ENCODE data around the gene SYNM.
"Not testable (repeated sequence)": the region's sequence is repeated elsewhere in the genome, so short reads cannot be mapped to it uniquely, and the experiment has no call there.

Gene SYNM

GRCh38 chr15:99109555-99110021 is 4.7 kb downstream of the SYNM start:
- no peak for DNase-seq

- DNase-seq, result no peak
Measured at GRCh38 chr15:99110093-99110492, 5.2 kb downstream of the SYNM start.

- DNase-seq, result no peak
Measured at GRCh38 chr15:99110581-99111320, 5.9 kb downstream of the SYNM start.

GRCh38 chr15:99111641-99112040 is 6.8 kb downstream of the SYNM start:
- DNase-seq, result not testable (repeated sequence)

- no peak for DNase-seq
Measured at GRCh38 chr15:99113547-99114271, 8.8 kb downstream of the SYNM start.

- no peak for DNase-seq
Measured at GRCh38 chr15:99114511-99115299, 9.8 kb downstream of the SYNM start.

- no peak for DNase-seq
Measured at GRCh38 chr15:99115300-99116215, 10.7 kb downstream of the SYNM start.

- no peak for DNase-seq
Measured at GRCh38 chr15:99117111-99117510, 12.2 kb downstream of the SYNM start.

GRCh38 chr15:99117563-99118257 is 12.8 kb downstream of the SYNM start:
- DNase-seq, result no peak

GRCh38 chr15:99118258-99118632 is 13.4 kb downstream of the SYNM start:
- no peak for DNase-seq

GRCh38 chr15:99118801-99119546 is 14.1 kb downstream of the SYNM start:
- no peak for DNase-seq

- DNase-seq, result no peak
Measured at GRCh38 chr15:99120050-99120777, 15.3 kb downstream of the SYNM start.

GRCh38 chr15:99121207-99121606 is 16.3 kb downstream of the SYNM start:
- DNase-seq, result no peak

GRCh38 chr15:99121691-99122410 is 17.0 kb downstream of the SYNM start:
- DNase-seq, result no peak

- no peak for DNase-seq
Measured at GRCh38 chr15:99122831-99123712, 18.2 kb downstream of the SYNM start.

GRCh38 chr15:99123713-99124451 is 19.0 kb downstream of the SYNM start:
- no peak for DNase-seq

- no peak for DNase-seq
Measured at GRCh38 chr15:99124641-99125040, 19.8 kb downstream of the SYNM start.

All from stimulated activated CD8-positive, alpha-beta memory T cell treated with anti-CD3 and anti-CD28 coated beads, Interleukin-4, amount 100 ng/mL, for 48 hours (primary cell).